Measurements from ENCODE around the gene GALNS. TPM values are rescaled to one million over a fixed set of nuclear protein-coding genes. Genes with fewer than 3 reads are reported as not detected.

Gene GALNS
- total RNA-seq, 1 experiment from 2014 or later: 62.3 TPM

GRCh38 chr16:88778271-88778525 is 78.5 kb downstream of the GALNS start:
- TF ChIP-seq CTCF (conservative IDR thresholded peaks at IDR 0.05) (no peak), EZH2 (IDR thresholded peaks at IDR 0.05; ENCODE audit: low read depth) (no peak)
- POLR2A ChIA-PET (ENCODE audit: unreplicated experiment): no interaction called here
- peaks cover 82% of the 10 kb centered on the region for H4K20me1 ChIP-seq (ENCODE audit: insufficient read depth)
- no peak overlapping the region for H3K4me3 ChIP-seq
- peaks cover 32% of the 10 kb centered on the region; the same call in 1 of the 2 replicates for H3F3A ChIP-seq (ENCODE audit: insufficient read depth, low read depth)
- H3K9me2 ChIP-seq (ENCODE audit: insufficient read depth): no peaks in the 10 kb centered on the region
- H3K4me2 ChIP-seq: no peak overlapping the region
- no peaks in the 10 kb centered on the region for H3K27me3 ChIP-seq (ENCODE audit: insufficient read depth, low read depth)
- no peak overlapping the region for H3K27ac ChIP-seq
- CTCF ChIA-PET: no interaction called here
- BruUV-seq (replicated peaks): no TSS peak
- H3K4me1 ChIP-seq (replicated peaks; ENCODE audit: insufficient read depth): peaks cover 53% of the 10 kb centered on the region
- no peak for DNase-seq
- no peaks in the 10 kb centered on the region for H3K36me3 ChIP-seq (ENCODE audit: low read depth)
- H3K79me2 ChIP-seq (ENCODE audit: low read depth): peaks cover 97% of the 10 kb centered on the region
- H2AFZ ChIP-seq: no peak overlapping the region
- intact Hi-C loops (cut with micrococcal nuclease; ENCODE audit: unreplicated experiment): no loop called here
- H3K9me3 ChIP-seq (ENCODE audit: insufficient read depth, low read depth): no peaks in the 10 kb centered on the region

- ChIA-PET CTCF (no interaction called here), POLR2A (ENCODE audit: unreplicated experiment) (no interaction called here)
- H3K4me2 ChIP-seq: no peak overlapping the region
- BruUV-seq (replicated peaks): no TSS peak
- TF ChIP-seq EZH2 (IDR thresholded peaks at IDR 0.05; ENCODE audit: low read depth): no peak
- no peak for TF ChIP-seq CTCF (conservative IDR thresholded peaks at IDR 0.05)
- no peaks in the 10 kb centered on the region for H3K36me3 ChIP-seq (ENCODE audit: low read depth)
- peaks cover 95% of the 10 kb centered on the region for H3K79me2 ChIP-seq (ENCODE audit: low read depth)
- DNase-seq: no peak
- no peak overlapping the region for H2AFZ ChIP-seq
- H3K4me1 ChIP-seq (replicated peaks; ENCODE audit: insufficient read depth): peaks cover 53% of the 10 kb centered on the region
- no peak overlapping the region for H3K4me3 ChIP-seq
- H3K9me2 ChIP-seq (ENCODE audit: insufficient read depth): no peaks in the 10 kb centered on the region
- no peak overlapping the region for H3K27ac ChIP-seq
- peaks cover 80% of the 10 kb centered on the region for H4K20me1 ChIP-seq (ENCODE audit: insufficient read depth)
- peaks cover 31% of the 10 kb centered on the region; the same call in 1 of the 2 replicates for H3F3A ChIP-seq (ENCODE audit: insufficient read depth, low read depth)
- intact Hi-C loops (cut with micrococcal nuclease; ENCODE audit: unreplicated experiment): no loop called here
- H3K9me3 ChIP-seq (ENCODE audit: insufficient read depth, low read depth): no peaks in the 10 kb centered on the region
- no peaks in the 10 kb centered on the region for H3K27me3 ChIP-seq (ENCODE audit: insufficient read depth, low read depth)
Observed at GRCh38 chr16:88777471-88778270, 79.1 kb downstream of the GALNS start.

- no peak for DNase-seq
- Histone ChIP-seq H3K4me1 (replicated peaks; ENCODE audit: insufficient read depth) (peaks cover 50% of the 10 kb centered on the region), H3K9me2 (ENCODE audit: insufficient read depth) (no peaks in the 10 kb centered on the region), H3K9me3 (ENCODE audit: insufficient read depth, low read depth) (no peaks in the 10 kb centered on the region), H3K27ac (no peak overlapping the region), H3K4me3 (no peak overlapping the region), H3K27me3 (ENCODE audit: insufficient read depth, low read depth) (no peaks in the 10 kb centered on the region), H3K4me2 (no peak overlapping the region), H3K36me3 (ENCODE audit: low read depth) (no peaks in the 10 kb centered on the region), H4K20me1 (ENCODE audit: insufficient read depth) (peaks cover 72% of the 10 kb centered on the region), H3K79me2 (ENCODE audit: low read depth) (peaks cover 91% of the 10 kb centered on the region), H2AFZ (no peak overlapping the region), H3F3A (ENCODE audit: insufficient read depth, low read depth) (peaks cover 28% of the 10 kb centered on the region)
- ChIA-PET POLR2A (ENCODE audit: unreplicated experiment) (interaction anchor here (0.7 kb wide), 1 partner anchor 15 kb away, joined by 11 read pairs; no protein-coding TSS in a partner anchor), CTCF (no interaction called here)
- TF ChIP-seq EZH2 (IDR thresholded peaks at IDR 0.05; ENCODE audit: low read depth): no peak
- TF ChIP-seq CTCF (conservative IDR thresholded peaks at IDR 0.05): no peak
- intact Hi-C loops (cut with micrococcal nuclease; ENCODE audit: unreplicated experiment): no loop called here
- BruUV-seq (replicated peaks): no TSS peak
Observed at GRCh38 chr16:88775825-88776224, 80.9 kb downstream of the GALNS start.
